ENCODE results near the gene EMC8. TPM values are rescaled to one million over a fixed set of nuclear protein-coding genes. Genes with fewer than 3 reads are reported as not detected.
A peak's percentile ranks its signal among the peaks of the same experiment; 100 is the strongest.

The EMC8 gene
- total and polyA plus RNA-seq, 10 of the 15 experiments (the other 5 are each of a cell fraction or from before 2014, with no cell fraction given), result 7.8 to 62.0 (median 33.5) TPM

GRCh38 chr16:85750146-85750826, 49.1 kb downstream of the EMC8 start:
- CTCF ChIA-PET, result no interaction called here
- no peak for DNase-seq (ENCODE audit: low read depth, low spot score)
- peak; percentile 30 for ATAC-seq
- SMC1A ChIA-PET (ENCODE audit: uncharacterized antibody, unreplicated experiment), result no interaction called here
- Histone ChIP-seq H2AFZ (ENCODE audit: control insufficient read depth, low read depth, low read length) (peak overlapping the region; percentile 28), H3K4me2 (ENCODE audit: control insufficient read depth, insufficient read depth) (peak overlapping the region; percentile 93), H3K27ac (ENCODE audit: control insufficient read depth, insufficient read depth) (no peak overlapping the region), H3K9me3 (replicated peaks; ENCODE audit: control insufficient read depth, insufficient read depth, low read length) (no peaks in the 10 kb centered on the region), H3K79me2 (ENCODE audit: control insufficient read depth, insufficient read depth, low read length) (no peaks in the 10 kb centered on the region), H3K4me3 (peak overlapping the region; percentile 73), H4K20me1 (ENCODE audit: control insufficient read depth, insufficient read depth) (peaks cover 3% of the 10 kb centered on the region; the same call in 1 of the 2 replicates), H3K9ac (ENCODE audit: control insufficient read depth, insufficient read depth, low read length) (peak overlapping the region; percentile 1; the same call in 1 of the 2 replicates), H3K36me3 (ENCODE audit: control insufficient read depth in 2 of 2, insufficient read depth in 2 of 2, low read length in 1 of 2) (no peaks in the 10 kb centered on the region), H3K4me1 (ENCODE audit: control insufficient read depth, insufficient read depth, low read length) (peaks cover 58% of the 10 kb centered on the region), H3K27me3 (replicated peaks in 1 of 2; ENCODE audit: control insufficient read depth in 2 of 2, insufficient read depth in 2 of 2, low read length in 1 of 2) (no peaks in the 10 kb centered on the region; a peak in 1 of 4 replicates)
- intact Hi-C loops (cut with micrococcal nuclease; ENCODE audit: unreplicated experiment) (no loop called here), in situ Hi-C loops (cut with MboI) (no loop called here)
- no TSS peak for BruUV-seq (replicated peaks)
- RAD21 ChIA-PET (ENCODE audit: unreplicated experiment), result no interaction called here
- POLR2A ChIA-PET, result no interaction called here
- WGBS (ENCODE audit: insufficient coverage, insufficient replicate concordance, low lambda C conversion rate, missing lambda C conversion rate), result 1% methylated on average over 32 of the region's 51 CpGs
- TF ChIP-seq MAX (IDR thresholded peaks at IDR 0.05; ENCODE audit: low read depth, low read length), result no peak
- TF ChIP-seq, protein P1, sequence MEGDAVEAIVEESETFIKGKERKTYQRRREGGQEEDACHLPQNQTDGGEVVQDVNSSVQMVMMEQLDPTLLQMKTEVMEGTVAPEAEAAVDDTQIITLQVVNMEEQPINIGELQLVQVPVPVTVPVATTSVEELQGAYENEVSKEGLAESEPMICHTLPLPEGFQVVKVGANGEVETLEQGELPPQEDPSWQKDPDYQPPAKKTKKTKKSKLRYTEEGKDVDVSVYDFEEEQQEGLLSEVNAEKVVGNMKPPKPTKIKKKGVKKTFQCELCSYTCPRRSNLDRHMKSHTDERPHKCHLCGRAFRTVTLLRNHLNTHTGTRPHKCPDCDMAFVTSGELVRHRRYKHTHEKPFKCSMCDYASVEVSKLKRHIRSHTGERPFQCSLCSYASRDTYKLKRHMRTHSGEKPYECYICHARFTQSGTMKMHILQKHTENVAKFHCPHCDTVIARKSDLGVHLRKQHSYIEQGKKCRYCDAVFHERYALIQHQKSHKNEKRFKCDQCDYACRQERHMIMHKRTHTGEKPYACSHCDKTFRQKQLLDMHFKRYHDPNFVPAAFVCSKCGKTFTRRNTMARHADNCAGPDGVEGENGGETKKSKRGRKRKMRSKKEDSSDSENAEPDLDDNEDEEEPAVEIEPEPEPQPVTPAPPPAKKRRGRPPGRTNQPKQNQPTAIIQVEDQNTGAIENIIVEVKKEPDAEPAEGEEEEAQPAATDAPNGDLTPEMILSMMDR (IDR thresholded peaks at IDR 0.05 in 2 of 3, conservative IDR thresholded peaks at IDR 0.05 in 1 of 3; ENCODE audit: control insufficient read depth in 2 of 3, extremely low read depth in 1 of 3, insufficient read depth in 1 of 3, low read depth in 3 of 3, low read length in 3 of 3), result peak in 1 of 3 experiments; percentile 9; a peak in 2 of 6 replicates
- no peak for TF ChIP-seq EP300 (IDR thresholded peaks at IDR 0.05; ENCODE audit: borderline replicate concordance in 1 of 2, control insufficient read depth in 1 of 2, low read depth in 2 of 2, low read length in 2 of 2)
- 0 out of 2 replicates have a peak, but pooled peaks have one; percentile 22 for TF ChIP-seq RUNX3 (IDR thresholded peaks at IDR 0.05; ENCODE audit: low read length)
- TF ChIP-seq BHLHE40 (IDR thresholded peaks at IDR 0.05; ENCODE audit: borderline replicate concordance in 1 of 2, low read depth in 2 of 2, low read length in 1 of 2), result peak; percentile 14 to 26; a peak in 2 of 4 replicates
- TF ChIP-seq HDAC2 (IDR thresholded peaks at IDR 0.05), result 0 out of 2 replicates have a peak, but pooled peaks have one; percentile 15
- TF ChIP-seq SPI1 (IDR thresholded peaks at IDR 0.05; ENCODE audit: borderline replicate concordance, insufficient read depth, low read depth, low read length), result no peak
- TF ChIP-seq IKZF1 (conservative IDR thresholded peaks at IDR 0.05), result peak; percentile 15; the same call in 1 of the 2 replicates
- no peak for TF ChIP-seq SREBF1 (IDR thresholded peaks at IDR 0.05; ENCODE audit: low read length)
- peak; percentile 43 for TF ChIP-seq POLR2A (IDR thresholded peaks at IDR 0.05; ENCODE audit: low read depth, low read length)
- FAIRE-seq, result no peak

Measured in GM12878 (cell line).